Fibroblast of pulmonary artery (primary cell): ENCODE data around the gene CCNC.
"Not testable (repeated sequence)": the region's sequence is repeated elsewhere in the genome, so short reads cannot be mapped to it uniquely, and the experiment has no call there.

Experiments used
- DNase-seq: peaks from one replicate; pipeline ENCODE4 v3.0.0-alpha.2; 2010; ENCODE audit warnings: low read depth
- H3K4me3 ChIP-seq: replicated peaks from 2 replicates; pipeline ENCODE4 v1.5.1; 2011; ENCODE audit warnings: low read depth, mild to moderate bottlenecking, control low read depth, low read length, moderate library complexity
- TF ChIP-seq, protein P1 (sequence below): IDR thresholded peaks from 2 replicates; pipeline ENCODE4 v1.5.1; 2011; ENCODE audit warnings: mild to moderate bottlenecking, control low read depth, low read length, inconsistent platforms; ENCODE audit errors: missing control alignments

The CCNC gene

DNA sequence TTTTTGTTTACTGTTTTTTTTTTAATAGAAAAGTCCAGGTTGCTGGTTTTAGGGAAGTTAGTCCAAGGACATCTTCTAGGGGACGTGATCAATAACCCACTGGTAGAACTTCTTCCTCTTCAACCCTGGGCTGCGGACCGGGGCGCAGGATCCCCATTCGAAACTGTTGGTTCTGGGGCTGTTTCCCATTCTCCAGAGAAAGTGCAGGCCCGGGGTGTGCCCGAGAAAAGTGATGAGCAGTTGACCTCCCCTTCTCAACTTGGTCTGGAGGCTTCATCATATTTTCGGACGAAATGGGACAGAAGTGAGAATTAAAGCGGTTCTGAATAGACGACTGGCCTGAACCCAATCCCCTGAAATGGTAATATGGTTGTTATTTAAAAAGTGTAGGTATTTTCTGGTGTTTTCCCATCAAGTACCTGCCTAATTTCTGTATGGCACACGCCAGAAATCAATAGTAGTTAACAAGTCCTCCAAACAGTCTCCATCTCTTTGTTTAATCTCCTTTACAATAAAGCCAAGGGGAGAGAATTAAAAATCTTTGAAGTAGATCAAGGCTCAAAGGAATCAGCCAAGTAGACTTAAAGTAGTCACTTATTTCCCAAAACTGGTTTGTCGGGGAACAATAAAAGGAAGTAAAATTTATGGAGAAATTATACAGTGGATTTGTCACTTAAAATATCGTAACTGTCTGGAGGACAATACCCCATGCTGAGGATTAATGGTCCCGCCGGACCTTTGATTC, 37.6 kb upstream of the CCNC start:
- TF ChIP-seq, protein P1, sequence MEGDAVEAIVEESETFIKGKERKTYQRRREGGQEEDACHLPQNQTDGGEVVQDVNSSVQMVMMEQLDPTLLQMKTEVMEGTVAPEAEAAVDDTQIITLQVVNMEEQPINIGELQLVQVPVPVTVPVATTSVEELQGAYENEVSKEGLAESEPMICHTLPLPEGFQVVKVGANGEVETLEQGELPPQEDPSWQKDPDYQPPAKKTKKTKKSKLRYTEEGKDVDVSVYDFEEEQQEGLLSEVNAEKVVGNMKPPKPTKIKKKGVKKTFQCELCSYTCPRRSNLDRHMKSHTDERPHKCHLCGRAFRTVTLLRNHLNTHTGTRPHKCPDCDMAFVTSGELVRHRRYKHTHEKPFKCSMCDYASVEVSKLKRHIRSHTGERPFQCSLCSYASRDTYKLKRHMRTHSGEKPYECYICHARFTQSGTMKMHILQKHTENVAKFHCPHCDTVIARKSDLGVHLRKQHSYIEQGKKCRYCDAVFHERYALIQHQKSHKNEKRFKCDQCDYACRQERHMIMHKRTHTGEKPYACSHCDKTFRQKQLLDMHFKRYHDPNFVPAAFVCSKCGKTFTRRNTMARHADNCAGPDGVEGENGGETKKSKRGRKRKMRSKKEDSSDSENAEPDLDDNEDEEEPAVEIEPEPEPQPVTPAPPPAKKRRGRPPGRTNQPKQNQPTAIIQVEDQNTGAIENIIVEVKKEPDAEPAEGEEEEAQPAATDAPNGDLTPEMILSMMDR, result no peak
- DNase-seq, result no peak
- no peak overlapping the region for H3K4me3 ChIP-seq

- no peak overlapping the region for H3K4me3 ChIP-seq
- no peak for DNase-seq
- TF ChIP-seq, protein P1, result no peak
These were observed 36.7 kb upstream of the CCNC start for GRCh38 chr6:99605074-99605734.

- no peak overlapping the region for H3K4me3 ChIP-seq
- DNase-seq, result no peak
- TF ChIP-seq, protein P1, result no peak
These were observed 36.0 kb upstream of the CCNC start for GRCh38 chr6:99604166-99605073.

- TF ChIP-seq, protein P1, result no peak
- H3K4me3 ChIP-seq, result peak overlapping the region; percentile 17
- DNase-seq, result peak; percentile 13
These were observed 35.1 kb upstream of the CCNC start for GRCh38 chr6:99603421-99604165.

GRCh38 chr6:99602520-99603420, 34.3 kb upstream of the CCNC start:
- no peak overlapping the region for H3K4me3 ChIP-seq
- TF ChIP-seq, protein P1, result no peak
- DNase-seq, result no peak

- H3K4me3 ChIP-seq, DNase-seq: not testable (repeated sequence)
These were observed 26.2 kb upstream of the CCNC start for GRCh38 chr6:99594696-99595095.
